Glomerular visceral epithelial cell (primary cell): ENCODE data around the gene PBX2.
"Not testable (repeated sequence)": the region's sequence is repeated elsewhere in the genome, so short reads cannot be mapped to it uniquely, and the experiment has no call there.

Experiments
- DNase-seq: peaks from one replicate; pipeline ENCODE4 v3.0.0-alpha.2; 2016; ENCODE audit errors: extremely low spot score

The PBX2 gene

DNA sequence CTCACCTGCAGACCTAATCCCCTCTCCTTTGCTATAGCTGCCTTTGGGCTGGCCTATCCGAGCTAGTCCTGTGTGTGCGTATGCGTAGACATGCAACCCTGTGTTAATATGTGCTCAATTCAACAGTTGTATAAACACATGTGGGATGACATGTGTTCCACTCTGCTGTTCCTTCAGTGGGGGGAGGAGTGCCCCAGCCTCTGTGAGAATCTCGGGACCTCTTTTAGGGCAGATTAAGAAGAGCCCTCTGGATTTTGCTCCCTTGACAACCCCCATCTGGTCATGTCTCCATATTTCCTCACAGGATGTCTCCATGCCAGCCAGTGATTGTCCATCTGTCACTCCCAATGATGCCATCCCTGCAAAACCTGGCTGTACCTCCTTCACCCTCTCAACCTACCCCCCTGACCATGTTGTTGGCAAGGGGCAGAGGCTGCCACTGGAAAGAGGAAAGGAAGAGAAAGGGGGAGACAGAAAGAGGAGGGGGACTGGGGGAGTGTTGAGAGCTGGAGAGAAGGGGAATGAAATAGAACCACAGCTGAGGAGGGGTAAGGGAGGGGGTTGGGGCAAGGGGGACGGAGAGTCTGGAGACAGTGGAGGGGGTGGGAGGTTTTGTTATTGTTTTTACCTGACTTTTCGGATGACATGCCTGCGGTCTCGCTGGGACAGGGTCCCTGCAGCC, 38.7 kb downstream of the PBX2 start:
- no peak for DNase-seq

- DNase-seq: no peak
Observed at GRCh38 chr6:32149932-32150870, 39.8 kb downstream of the PBX2 start.

DNA sequence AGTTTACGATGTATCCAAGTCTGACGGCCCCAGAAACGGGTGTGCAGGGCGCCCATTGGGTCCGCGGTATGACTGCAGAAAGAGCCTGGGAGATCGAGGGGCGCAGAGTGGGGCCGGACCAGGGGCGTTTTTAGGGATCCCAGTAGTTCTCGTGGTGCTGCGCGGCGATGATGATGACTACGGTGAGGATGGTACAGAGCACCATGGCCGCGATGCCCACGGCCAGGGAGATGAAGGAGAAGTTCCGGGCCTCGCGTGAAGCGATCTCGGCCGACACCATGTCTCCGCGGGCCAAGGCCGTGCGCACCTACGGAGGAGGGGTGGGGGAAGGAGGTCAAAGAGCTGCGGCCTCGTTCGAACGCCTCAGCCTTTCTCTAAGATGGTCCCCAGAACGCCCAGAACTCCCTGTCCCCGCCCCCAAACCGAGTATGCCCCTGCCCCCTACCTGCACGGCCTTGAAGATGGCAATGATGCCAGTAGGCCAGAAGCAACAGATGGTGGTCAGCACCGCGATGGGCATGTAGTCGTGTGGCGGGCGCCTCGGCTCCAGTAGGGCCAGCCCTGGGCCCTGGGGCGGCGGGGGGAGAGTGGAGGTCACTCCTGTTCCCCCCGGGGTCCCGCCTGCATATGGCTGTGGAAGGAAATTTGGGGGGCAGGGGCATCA, 40.8 kb downstream of the PBX2 start:
- no peak for DNase-seq

- DNase-seq: no peak
Observed at GRCh38 chr6:32148289-32149091, 41.5 kb downstream of the PBX2 start.

GRCh38 chr6:32147401-32148132, 42.4 kb downstream of the PBX2 start:
- DNase-seq: no peak

- DNase-seq: no peak
Observed at GRCh38 chr6:32146687-32147086, 43.3 kb downstream of the PBX2 start.

DNA sequence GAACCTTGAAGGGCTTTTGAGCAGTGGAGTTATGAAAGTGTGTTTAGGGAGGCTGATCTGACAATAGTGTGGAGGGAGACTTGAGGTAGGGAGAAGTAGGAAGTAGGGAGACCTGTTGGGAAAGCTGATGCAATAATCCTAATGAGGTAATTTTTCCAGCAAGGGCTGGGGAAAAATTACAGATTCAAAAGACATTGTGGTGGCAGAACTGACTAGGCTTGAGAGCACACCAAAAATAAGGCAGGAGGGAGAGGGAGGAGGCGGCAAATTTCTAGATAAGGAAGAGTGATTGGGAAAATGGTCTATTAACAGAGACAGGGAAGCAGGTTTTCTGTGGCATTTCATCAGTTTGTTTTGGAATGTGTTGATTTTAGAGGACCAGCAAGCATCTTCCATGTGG, 43.7 kb downstream of the PBX2 start:
- no peak for DNase-seq

GRCh38 chr6:32144238-32144637, 45.8 kb downstream of the PBX2 start:
- DNase-seq: not testable (repeated sequence)

GRCh38 chr6:32140420-32141046, 49.5 kb downstream of the PBX2 start:
- DNase-seq: no peak

- DNase-seq: no peak
Observed at GRCh38 chr6:32139590-32139989, 50.4 kb downstream of the PBX2 start.

DNA sequence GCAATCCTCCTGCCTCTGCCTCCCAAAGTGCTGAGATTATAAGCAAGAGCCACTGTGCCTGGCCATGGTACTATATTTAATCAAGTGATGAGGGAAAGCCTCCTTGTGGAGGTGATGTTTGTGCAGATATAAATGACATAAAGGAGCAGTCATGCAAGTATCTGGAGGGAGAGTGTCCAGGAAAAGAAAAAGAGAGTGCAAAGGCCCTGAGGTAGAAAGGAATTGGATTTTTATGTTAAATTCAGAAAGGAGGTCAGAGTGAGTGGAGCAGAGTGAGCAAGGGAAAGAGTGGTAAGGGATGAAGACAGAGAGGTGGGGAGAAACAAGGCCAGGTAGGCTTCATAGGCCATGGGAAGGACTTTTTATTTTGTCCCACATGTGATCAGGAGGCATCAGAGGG, 52.5 kb downstream of the PBX2 start:
- no peak for DNase-seq
